ENCODE results near the gene GPC3.
"Not testable (repeated sequence)": the region's sequence is repeated elsewhere in the genome, so short reads cannot be mapped to it uniquely, and the experiment has no call there.

The GPC3 gene

GRCh38 chrX:133892337-133892736, 93.1 kb downstream of the GPC3 start:
- no peak for DNase-seq (ENCODE audit: low spot score)

- DNase-seq (ENCODE audit: low spot score), result no peak
Observed at GRCh38 chrX:133888984-133889383, 96.4 kb downstream of the GPC3 start.

GRCh38 chrX:133888084-133888483, 97.3 kb downstream of the GPC3 start:
- not testable (repeated sequence) for DNase-seq (ENCODE audit: low spot score)

- no peak for DNase-seq (ENCODE audit: low spot score)
Observed at GRCh38 chrX:133884430-133885394, 100.7 kb downstream of the GPC3 start.

- no peak for DNase-seq (ENCODE audit: low spot score)
Observed at GRCh38 chrX:133881893-133882292, 103.5 kb downstream of the GPC3 start.

- DNase-seq (ENCODE audit: low spot score), result no peak
Observed at GRCh38 chrX:133881007-133881406, 104.4 kb downstream of the GPC3 start.

GRCh38 chrX:133880032-133880443, 105.4 kb downstream of the GPC3 start:
- no peak for DNase-seq (ENCODE audit: low spot score)

GRCh38 chrX:133878710-133879109, 106.7 kb downstream of the GPC3 start:
- DNase-seq (ENCODE audit: low spot score), result no peak

- no peak for DNase-seq (ENCODE audit: low spot score)
Observed at GRCh38 chrX:133876646-133877045, 108.7 kb downstream of the GPC3 start.

GRCh38 chrX:133869270-133869669, 116.1 kb downstream of the GPC3 start:
- no peak for DNase-seq (ENCODE audit: low spot score)

GRCh38 chrX:133868682-133869081, 116.7 kb downstream of the GPC3 start:
- DNase-seq (ENCODE audit: low spot score), result no peak

- DNase-seq (ENCODE audit: low spot score), result no peak
Observed at GRCh38 chrX:133868250-133868649, 117.1 kb downstream of the GPC3 start.

- DNase-seq (ENCODE audit: low spot score), result no peak
Observed at GRCh38 chrX:133865761-133866471, 119.5 kb downstream of the GPC3 start.

GRCh38 chrX:133864236-133864635, 121.2 kb downstream of the GPC3 start:
- DNase-seq (ENCODE audit: low spot score), result no peak

- no peak for DNase-seq (ENCODE audit: low spot score)
Observed at GRCh38 chrX:133859860-133860259, 125.5 kb downstream of the GPC3 start.

- DNase-seq (ENCODE audit: low spot score), result no peak
Observed at GRCh38 chrX:133859336-133859735, 126.1 kb downstream of the GPC3 start.

- DNase-seq (ENCODE audit: low spot score), result no peak
Observed at GRCh38 chrX:133857640-133858269, 127.6 kb downstream of the GPC3 start.

- no peak for DNase-seq (ENCODE audit: low spot score)
Observed at GRCh38 chrX:133856819-133857218, 128.6 kb downstream of the GPC3 start.

GRCh38 chrX:133854290-133854689, 131.1 kb downstream of the GPC3 start:
- no peak for DNase-seq (ENCODE audit: low spot score)

- no peak for DNase-seq (ENCODE audit: low spot score)
Observed at GRCh38 chrX:133852837-133853356, 132.5 kb downstream of the GPC3 start.

- no peak for DNase-seq (ENCODE audit: low spot score)
Observed at GRCh38 chrX:133852401-133852800, 133.0 kb downstream of the GPC3 start.

- no peak for DNase-seq (ENCODE audit: low spot score)
Observed at GRCh38 chrX:133850399-133850798, 135.0 kb downstream of the GPC3 start.

All from SK-N-DZ (cell line).